GM19397 (cell line): ENCODE results near the gene MASP2.
A peak's percentile ranks its signal among the peaks of the same experiment; 100 is the strongest.
"Not testable (repeated sequence)": the region's sequence is repeated elsewhere in the genome, so short reads cannot be mapped to it uniquely, and the experiment has no call there.

Experiments
- ATAC-seq: cut with Tn5 transposase; IDR thresholded peaks from one replicate; pipeline ENCODE4 v1.9.1; 2021; ENCODE audit warnings: mild to moderate bottlenecking, moderate library complexity; ENCODE audit not compliant: unreplicated experiment

Gene MASP2

DNA sequence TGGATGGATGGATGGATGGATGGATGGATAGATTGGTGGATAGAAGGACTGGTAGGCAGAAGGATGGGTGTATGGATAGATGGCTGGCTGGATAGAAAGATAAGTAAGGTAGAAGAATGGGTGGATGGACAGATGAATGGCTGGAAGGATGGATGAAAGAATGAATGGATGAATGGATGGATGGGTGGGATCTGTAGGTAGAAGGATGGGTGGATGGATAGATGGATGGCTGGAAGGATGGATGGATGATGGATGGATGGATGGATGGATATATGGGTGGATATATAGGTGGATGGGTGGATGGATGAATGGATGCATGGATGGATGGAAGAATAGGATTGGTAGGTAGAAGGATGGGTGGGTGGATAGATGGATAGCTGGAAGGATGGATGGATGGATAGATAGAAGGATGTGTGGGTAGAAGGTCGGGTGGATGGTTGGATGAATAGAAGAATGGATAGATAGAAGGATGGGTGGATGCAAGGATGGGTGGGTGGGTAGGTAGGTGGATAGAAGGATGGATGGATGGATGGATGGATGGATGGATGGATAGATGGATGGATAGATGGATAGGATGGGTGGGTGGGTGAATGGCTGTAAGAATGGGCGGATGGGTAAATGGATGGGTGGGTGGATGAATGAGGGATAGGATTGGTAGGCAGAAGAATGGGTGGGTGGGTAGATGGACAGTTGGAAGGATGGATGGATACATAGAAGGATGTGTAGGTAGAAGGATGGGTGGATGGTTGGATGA, 7.5 kb downstream of the MASP2 start:
- no peak for ATAC-seq

GRCh38 chr1:11037740-11038182, 9.3 kb downstream of the MASP2 start:
- no peak for ATAC-seq

- not testable (repeated sequence) for ATAC-seq
Measured at GRCh38 chr1:11037019-11037739, 9.9 kb downstream of the MASP2 start.

DNA sequence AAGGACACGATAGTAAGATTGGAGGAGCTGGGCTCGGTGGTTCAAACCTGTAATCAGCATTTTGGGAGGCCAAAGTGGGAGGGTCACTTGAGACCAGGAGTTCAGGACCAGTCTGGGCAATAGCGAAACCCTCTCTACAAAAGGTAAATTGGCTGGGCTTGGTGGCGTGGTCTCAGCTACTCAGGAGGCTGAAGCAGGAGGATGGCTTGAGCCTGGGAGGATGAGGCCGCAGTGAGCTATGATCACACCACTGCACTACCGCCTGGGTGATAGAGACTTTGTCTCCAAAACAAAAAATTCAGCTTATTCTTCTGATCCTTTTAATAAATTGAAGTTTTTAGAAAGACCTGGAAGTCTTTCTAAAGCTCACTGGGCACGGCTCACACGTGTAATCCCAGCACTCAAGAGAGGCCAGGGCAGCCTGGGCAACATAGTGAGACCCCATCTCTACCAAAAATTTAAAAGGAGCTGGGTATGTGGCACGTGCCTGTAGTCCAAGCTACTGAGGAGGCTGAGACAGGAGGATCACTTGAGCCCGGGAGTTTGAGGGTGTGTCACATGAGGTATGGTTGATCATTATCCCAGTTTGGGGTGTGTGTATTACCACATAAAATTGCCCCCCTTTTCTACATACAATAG, 15.3 kb downstream of the MASP2 start:
- no peak for ATAC-seq

DNA sequence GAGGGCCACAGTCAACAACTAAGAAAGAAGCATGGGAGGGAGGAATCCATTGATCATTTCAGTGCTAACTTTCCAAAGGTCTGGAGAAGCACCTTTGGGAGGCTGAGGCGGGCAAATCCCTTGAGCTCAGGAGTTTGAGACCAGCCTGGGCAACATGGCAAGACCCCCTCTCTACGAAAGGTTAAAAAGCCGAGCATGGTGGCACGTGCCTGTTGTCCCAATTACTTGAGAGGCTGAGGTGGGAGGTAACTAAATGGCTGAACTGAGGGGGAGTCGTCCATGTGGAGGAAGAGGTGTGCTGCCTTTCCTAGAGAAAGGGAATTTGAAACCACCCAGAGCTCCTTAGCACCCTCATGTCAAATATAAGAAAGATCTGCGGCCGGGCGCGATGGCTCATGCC, 16.2 kb downstream of the MASP2 start:
- ATAC-seq: no peak

DNA sequence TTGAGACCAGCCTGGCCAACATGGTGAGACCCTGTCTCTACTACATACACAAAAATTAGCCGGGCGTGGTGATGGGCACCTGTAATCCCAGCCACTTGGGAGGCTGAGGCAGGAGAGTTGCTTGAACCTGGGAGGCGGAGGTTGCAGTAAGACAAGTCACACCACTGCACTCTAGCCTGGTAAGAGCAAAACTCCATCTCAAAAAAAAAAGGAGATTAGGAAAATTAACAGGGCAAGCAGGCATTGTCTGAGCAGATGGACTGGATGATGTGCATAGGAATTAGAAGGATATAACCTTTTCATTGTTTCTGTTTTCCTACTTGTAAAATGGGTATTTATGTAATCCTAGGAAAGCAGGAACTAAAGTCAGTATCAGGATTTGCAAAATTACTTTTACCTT, 19.0 kb downstream of the MASP2 start:
- no peak for ATAC-seq

GRCh38 chr1:11027316-11027715, 19.7 kb downstream of the MASP2 start:
- ATAC-seq: no peak

DNA sequence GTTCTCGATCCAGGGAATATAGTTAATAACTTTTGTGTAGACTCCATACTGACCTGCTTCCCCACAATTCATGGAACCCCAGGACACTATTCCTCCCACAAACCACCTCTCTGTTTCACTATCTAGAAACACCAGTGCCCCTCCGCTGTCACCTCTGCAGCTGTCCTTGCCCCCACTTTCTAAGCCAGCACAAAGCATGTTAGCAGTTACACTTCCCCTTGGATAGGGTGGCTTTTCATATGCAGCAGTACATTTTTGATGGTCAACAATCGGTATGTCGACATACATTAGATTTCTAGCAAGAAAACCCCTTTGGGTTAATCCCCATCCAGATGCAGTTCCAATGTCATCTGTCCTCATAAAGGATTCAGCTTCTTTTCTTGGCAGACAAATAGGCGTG, 20.1 kb downstream of the MASP2 start:
- ATAC-seq: no peak

- no peak for ATAC-seq
Measured at GRCh38 chr1:11026052-11026451, 21.0 kb downstream of the MASP2 start.

GRCh38 chr1:11025618-11026017, 21.4 kb downstream of the MASP2 start:
- no peak for ATAC-seq

- no peak for ATAC-seq
Measured at GRCh38 chr1:11024874-11025203, 22.2 kb downstream of the MASP2 start.

DNA sequence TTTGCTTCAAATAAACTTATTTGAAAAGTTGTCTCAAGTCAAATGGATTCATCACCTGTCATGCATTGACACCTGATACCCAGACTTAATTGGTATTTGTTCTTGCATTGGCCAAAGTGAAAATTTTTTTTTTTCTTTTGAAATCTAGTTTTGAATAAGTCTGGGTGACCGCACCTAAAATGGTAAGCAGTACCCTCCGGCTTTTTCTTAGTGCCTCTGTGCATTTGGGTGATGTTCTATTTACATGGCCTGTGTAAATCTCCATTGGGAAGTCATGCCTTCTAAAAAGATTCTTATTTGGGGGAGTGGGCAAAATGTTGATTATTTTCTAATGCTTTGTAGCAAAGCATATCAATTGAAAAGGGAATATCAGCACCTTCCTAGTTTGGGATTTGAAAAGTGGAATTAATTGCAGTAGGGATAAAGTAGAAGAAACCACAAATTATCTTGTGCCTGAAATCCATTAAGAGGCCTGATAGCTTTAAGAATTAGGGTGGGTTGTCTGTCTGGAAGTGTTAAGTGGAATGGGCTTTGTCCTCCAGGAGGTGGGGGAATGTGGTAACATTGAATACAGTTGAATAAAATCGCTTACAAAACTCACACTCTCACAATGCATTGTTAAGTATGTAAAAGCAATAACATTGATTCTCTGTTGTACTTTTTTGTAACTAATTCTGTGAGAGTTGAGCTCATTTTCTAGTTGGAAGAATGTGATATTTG, 22.7 kb downstream of the MASP2 start:
- ATAC-seq: no peak

GRCh38 chr1:11023201-11023600, 23.8 kb downstream of the MASP2 start:
- no peak for ATAC-seq

DNA sequence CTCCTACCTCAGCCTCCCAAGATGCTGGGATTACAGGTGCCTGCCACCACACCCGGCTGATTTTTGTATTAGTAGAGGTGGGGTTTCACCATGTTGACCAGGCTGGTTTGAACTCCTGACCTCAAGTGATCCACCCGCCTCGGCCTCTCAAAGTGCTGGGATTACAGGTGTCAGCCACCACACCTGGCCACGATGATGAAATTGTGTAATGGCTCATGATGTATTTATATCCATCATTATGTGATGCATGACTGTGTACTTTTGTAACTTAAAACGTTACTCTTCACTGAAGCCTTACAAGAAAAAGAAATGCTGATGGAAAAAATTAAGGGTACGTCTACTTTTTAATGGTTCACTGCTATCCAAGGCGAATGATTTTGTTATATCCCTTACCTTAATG, 27.1 kb downstream of the MASP2 start:
- ATAC-seq: no peak

DNA sequence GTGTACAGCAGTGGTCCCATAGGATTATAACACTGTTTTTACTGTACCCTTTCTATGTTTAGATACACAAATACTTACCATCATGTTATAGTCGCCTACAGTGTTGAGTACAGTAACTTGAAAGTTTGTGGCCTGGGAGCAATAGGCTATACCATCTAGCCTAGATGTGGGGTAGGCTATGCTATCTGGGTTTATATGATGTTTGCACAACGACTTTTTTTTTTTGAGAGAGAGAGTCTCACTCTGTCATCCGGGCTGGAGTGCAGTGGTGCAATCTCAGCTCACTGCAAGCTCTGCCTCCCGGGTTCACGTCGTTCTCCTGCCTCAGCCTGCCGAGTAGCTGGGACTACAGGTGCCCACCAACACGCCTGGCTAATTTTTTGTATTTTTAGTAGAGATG, 27.7 kb downstream of the MASP2 start:
- not testable (repeated sequence) for ATAC-seq

GRCh38 chr1:11013160-11013531, 33.9 kb downstream of the MASP2 start:
- ATAC-seq: no peak

DNA sequence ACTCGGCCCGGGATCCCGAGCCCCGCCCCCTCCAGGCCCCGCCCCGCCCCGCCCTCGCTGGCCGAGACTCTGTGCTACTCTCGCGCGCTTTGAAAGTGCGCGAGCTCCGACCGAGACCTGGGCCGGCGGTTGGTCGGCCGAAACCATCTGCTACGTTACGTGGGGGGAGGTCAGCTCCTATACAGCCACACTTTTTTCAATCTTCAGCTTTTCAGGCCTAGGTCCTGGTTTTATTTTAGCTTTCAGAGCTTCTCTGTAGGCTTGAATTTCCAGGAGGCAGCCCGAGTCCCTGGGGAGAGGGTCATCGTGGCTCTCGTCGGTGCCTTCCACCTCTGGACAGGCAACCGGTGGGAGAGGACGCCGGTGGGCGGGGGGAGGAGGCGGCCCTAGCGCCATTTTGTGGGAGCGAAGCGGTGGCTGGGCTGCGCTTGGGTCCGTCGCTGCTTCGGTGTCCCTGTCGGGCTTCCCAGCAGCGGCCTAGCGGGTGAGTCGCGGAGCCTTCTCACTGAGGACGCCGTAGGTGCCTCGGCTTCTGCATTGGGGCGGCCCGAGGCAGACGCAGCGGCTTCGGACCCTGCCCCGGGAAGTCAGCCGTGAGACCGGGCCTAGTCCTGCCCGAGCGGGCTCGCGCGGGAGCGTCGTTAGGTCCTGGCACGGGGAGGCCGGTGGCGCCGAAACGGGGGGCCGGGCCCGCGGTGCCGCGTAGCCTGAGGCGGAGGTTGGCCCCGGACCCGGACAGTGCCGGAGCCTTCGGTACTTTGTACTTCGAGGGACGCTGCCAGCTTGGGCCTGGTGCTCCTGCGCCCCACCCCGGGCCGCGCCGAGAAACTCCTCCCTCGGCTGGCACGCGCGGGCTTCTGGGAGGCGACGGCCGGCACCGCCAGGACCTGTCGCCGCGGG, 34.5 kb downstream of the MASP2 start, which contains the start of gene TARDBP:
TSS of gene TARDBP (plus strand) at position 395 of the 900 bp plus-strand sequence. CDS start 1,074 bp downstream, outside the sequence.
- peak; percentile 84 for ATAC-seq

- no peak for ATAC-seq
Measured at GRCh38 chr1:11000526-11000925, 46.5 kb downstream of the MASP2 start.

DNA sequence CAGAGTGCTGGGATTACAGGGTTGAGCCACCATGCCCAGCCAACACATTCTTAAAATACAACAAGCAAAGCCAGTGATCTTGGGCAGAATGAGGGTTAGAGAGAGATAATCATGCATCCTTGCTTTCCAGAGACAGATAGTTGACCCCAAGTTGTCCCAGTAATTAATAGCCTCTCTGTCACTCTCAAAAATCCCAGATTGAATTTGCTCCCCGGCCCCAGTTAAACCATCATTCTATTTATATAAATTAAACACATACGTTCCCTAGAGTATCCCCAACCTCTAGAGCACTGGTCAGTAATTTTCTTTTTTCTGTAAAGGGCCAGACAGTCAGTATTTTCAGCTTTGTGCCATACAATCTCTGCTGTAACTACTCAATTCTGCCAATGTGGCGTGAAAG, 50.9 kb downstream of the MASP2 start:
- no peak for ATAC-seq

DNA sequence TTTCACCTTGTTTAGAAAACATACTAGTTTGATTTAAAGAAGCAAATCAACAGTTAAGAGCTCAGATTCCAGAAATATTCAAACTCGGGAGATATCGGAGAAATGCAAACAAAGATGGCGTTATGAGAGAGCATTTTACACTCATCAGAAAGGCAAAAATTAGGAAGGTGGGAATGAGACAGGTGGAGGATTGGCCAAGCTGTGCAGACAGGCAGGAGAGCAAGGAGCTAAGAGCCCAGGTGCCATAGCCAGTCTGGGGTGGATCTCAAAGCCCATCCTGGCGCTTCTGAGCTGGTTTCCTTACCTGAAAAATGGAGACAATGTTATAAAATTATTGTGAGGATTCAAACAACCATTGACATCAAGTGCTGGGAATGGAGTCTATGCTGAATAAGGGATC, 54.2 kb downstream of the MASP2 start:
- no peak for ATAC-seq
